Peyer's patch (tissue), 4 donors: ENCODE data around the gene HMG20B.

ENCODE experiments used
- CTCF ChIP-seq, 6 experiments: fragments of 450-650 bp in 4 of 6; fragments of 200-600 bp in 2 of 6; sonication (generic) in 1 of 6; IDR thresholded peaks; one replicate each; pipeline ENCODE4 v1.5.1; 2017 to 2019; ENCODE audit warnings: antibody characterized with exemption in 6 of 6, mild to moderate bottlenecking in 3 of 6, moderate library complexity in 1 of 6
- POLR2A ChIP-seq, 2 donors: fragments of 450-650 bp; IDR thresholded peaks; one replicate each; pipeline ENCODE4 v1.5.1; 2017; ENCODE audit warnings: antibody characterized with exemption in 2 of 2, mild to moderate bottlenecking in 2 of 2, moderate library complexity in 2 of 2

- TF ChIP-seq POLR2A (IDR thresholded peaks at IDR 0.05) (no peak), CTCF (IDR thresholded peaks at IDR 0.05) (no peak)
Observed at GRCh38 chr19:3554254-3555083, 18.3 kb upstream of the HMG20B start.
